Astrocyte of the spinal cord (primary cell): ENCODE data around the gene RIPK3.

Experiments
- DNase-seq: peaks from one replicate; pipeline ENCODE4 v3.0.0; 2011; ENCODE audit warnings: low read depth, low spot score
- H3K4me3 ChIP-seq: 2 replicates; pipeline ENCODE4 v1.5.1; 2011; ENCODE audit warnings: low read depth, mild to moderate bottlenecking, low read length, moderate library complexity
- CTCF ChIP-seq: IDR thresholded peaks from 2 replicates; pipeline ENCODE4 v1.5.1; 2012; ENCODE audit warnings: low read depth, mild to moderate bottlenecking, low read length, inconsistent platforms
- in situ Hi-C: cut with HindIII; loops from 2 replicates; pipeline ENCODE4 v1.10.0; 2017; ENCODE audit warnings: low sequenced_read_pairs

The RIPK3 gene

DNA sequence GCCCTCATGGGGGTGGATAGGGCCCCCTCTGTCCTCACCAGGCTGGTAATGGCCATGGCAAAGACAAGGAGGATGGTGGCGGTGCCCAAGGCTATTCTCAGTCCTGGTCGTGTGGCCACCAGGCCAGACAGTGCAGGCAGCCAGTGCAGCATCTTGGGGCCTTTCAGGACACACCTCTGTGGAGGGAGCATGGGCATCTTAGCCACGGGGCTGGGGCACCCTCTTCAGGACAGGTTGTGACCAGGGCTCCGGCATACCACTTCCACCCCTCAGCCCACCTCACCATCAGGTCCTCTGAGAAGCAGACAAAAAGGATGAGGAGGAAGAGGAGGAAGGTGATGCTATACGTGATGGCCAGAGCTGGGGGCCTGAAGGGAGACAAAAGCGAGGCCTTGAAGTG lies 15.8 kb downstream of the RIPK3 start:
- in situ Hi-C loops = no loop called here
- DNase-seq = no peak
- no peak for TF ChIP-seq CTCF
- no peak overlapping the region for H3K4me3 ChIP-seq

DNA sequence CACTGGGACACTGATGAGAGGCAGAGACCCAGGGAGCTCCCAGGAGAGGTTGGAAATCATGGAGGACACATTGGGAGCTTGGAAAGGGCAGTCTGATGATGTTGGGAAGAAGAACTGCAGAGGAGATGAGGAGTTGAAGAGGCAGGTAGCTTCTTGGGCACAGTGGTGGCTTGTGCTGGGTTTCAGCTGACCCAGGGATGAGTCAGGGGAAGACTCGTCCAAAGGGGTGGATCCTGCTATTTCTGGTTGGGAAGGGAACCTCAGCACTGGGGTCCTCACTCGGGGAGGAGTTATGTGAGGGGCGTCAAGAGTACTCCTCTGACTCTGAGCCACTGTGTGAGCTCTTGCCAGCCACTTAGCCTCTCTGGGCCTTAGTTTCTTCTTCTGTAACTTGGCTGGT lies 16.4 kb downstream of the RIPK3 start:
- no peak overlapping the region for H3K4me3 ChIP-seq
- in situ Hi-C loops = no loop called here
- no peak for TF ChIP-seq CTCF
- no peak for DNase-seq

- no peak overlapping the region for H3K4me3 ChIP-seq
- no peak for TF ChIP-seq CTCF
- in situ Hi-C loops = no loop called here
- no peak for DNase-seq
Observed at GRCh38 chr14:24322672-24323071, 17.1 kb downstream of the RIPK3 start.

DNA sequence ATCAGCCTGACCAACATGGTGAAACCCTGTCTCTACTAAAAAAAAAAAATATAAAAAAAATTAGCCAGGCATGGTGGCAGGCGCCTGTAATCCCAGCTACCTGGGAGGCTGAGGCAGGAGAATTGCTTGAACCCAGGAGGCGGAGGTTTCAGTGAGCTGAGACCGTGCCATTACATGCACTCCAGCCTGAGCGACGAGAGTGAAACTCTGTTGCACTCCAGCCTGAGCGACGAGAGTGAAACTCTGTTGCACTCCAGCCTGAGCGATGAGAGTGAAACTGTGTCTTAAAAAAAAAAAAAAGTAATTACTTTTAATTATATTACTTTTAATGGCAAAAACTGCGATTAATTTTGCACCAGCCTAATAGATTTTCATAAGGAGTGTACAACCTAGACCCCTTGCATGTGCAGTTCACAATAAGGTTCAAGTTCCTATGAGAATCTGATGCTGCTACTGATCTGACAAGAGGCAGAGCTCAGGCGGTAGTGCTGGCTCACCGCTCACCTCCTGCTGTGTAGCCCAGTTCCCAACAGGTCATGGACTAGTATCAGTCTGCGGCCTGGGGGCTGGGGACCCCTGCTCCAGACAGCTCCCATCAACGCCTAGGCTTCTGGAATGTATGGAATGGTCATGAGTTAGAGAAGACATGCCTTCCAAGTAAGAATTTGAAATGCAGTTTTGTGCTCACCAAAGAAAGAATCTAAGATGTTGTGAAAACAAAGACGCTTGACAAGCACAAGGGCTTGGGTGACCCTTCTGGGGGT lies 18.4 kb downstream of the RIPK3 start:
- no peak for DNase-seq
- no peak for TF ChIP-seq CTCF
- H3K4me3 ChIP-seq = no peak overlapping the region
- in situ Hi-C loops = no loop called here

GRCh38 chr14:24317141-24317928 lies 22.5 kb downstream of the RIPK3 start:
- no peak overlapping the region for H3K4me3 ChIP-seq
- no peak for DNase-seq
- in situ Hi-C loops = no loop called here
- no peak for TF ChIP-seq CTCF

DNA sequence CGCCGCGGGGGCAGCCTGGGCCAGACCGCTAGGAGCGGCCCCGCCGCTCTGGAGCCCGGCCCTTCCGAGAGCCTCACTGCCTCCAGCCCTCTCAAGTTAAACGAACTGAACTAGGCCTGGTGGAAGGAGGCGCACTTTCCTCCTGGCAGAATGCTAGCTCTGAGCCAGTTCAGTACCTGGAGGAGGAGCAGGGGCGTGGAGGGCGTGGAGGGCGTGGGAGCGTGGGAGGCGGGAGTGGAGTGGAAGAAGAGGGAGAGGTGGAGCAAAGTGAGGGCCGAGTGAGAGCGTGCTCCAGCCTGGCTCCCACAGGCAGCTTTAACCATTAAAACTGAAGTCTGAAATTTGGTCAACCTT lies 23.2 kb downstream of the RIPK3 start:
- TF ChIP-seq CTCF = no peak
- no peak for DNase-seq
- H3K4me3 ChIP-seq = no peak overlapping the region
- in situ Hi-C loops = no loop called here
